HG03432 (cell line): ENCODE measurements around the gene CSN2.
"Not testable (repeated sequence)": the region's sequence is repeated elsewhere in the genome, so short reads cannot be mapped to it uniquely, and the experiment has no call there.

Experiments
- ATAC-seq: cut with Tn5 transposase; IDR thresholded peaks from one replicate; pipeline ENCODE4 v1.9.1; 2021; ENCODE audit warnings: mild to moderate bottlenecking, moderate library complexity; ENCODE audit not compliant: unreplicated experiment

The CSN2 gene, protein sequence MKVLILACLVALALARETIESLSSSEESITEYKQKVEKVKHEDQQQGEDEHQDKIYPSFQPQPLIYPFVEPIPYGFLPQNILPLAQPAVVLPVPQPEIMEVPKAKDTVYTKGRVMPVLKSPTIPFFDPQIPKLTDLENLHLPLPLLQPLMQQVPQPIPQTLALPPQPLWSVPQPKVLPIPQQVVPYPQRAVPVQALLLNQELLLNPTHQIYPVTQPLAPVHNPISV

GRCh38 chr4:69965628-69966027 is at the start of gene CSN2:
TSS of gene CSN2 (minus strand) at chr4:69965728. CDS start at chr4:69960995, 4,733 bp downstream.
- no peak for ATAC-seq

DNA sequence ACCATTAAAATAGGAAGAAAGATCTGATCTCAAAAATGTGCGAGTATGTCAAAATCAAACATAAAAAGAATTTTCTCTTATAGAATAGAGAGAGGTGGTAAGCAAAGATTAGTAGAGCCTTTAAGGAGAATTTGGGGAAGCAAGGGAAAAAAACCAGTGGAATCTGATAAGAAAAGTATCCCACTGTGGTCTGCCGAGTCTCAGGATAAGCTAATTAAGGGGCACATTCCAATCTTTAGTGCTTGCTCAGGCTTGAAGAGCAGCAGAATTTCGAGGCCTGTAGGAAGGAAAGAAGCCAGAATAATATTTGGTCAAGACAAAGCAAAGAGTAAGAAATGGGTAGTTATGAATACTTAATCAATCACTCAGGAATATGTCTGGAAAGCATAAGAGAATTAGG is 43.2 kb upstream of the CSN2 start:
- no peak for ATAC-seq

GRCh38 chr4:70002507-70002906 is 37.0 kb upstream of the CSN2 start:
- ATAC-seq = no peak

GRCh38 chr4:70000711-70001110 is 35.2 kb upstream of the CSN2 start:
- ATAC-seq = no peak

GRCh38 chr4:69999420-69999819 is 33.9 kb upstream of the CSN2 start:
- peak; percentile 56 for ATAC-seq

DNA sequence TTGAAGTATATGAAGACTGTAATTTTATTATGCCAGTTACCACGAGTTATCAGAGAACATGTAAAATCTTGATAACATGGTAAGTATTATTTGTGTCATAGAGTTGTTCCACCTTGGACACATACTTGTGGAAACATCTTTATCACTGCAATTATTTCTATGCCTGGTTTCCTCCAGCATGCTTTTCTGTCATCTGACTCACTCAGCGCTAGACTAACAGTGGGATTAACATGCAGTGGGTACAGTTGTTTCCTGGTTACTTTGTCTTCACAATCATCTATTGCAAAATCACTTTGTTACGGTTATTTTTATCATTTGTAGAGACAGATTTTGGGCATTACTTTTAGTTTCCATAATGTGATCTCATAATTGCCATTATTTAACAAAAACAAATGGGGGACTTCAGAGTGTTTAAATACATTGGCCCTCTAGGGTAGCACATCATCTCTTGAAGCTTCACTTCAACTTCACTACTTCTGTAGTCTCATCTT is 30.0 kb upstream of the CSN2 start, which contains the start of gene STATH:
STATH (plus strand) TSS at position 441 of the 491 bp plus-strand sequence. CDS start 2,472 bp downstream, outside the sequence.
- no peak for ATAC-seq

- ATAC-seq = no peak
Measured at GRCh38 chr4:69994782-69995181, 29.3 kb upstream of the CSN2 start.

GRCh38 chr4:69991016-69991415 is 25.5 kb upstream of the CSN2 start:
- no peak for ATAC-seq

GRCh38 chr4:69986663-69987062 is 21.1 kb upstream of the CSN2 start:
- ATAC-seq = no peak

GRCh38 chr4:69984030-69984443 is 18.5 kb upstream of the CSN2 start:
- ATAC-seq = peak; percentile 73

GRCh38 chr4:69977582-69977981 is 12.1 kb upstream of the CSN2 start:
- peak; percentile 9 for ATAC-seq

GRCh38 chr4:69974631-69975030 is 9.1 kb upstream of the CSN2 start:
- no peak for ATAC-seq

DNA sequence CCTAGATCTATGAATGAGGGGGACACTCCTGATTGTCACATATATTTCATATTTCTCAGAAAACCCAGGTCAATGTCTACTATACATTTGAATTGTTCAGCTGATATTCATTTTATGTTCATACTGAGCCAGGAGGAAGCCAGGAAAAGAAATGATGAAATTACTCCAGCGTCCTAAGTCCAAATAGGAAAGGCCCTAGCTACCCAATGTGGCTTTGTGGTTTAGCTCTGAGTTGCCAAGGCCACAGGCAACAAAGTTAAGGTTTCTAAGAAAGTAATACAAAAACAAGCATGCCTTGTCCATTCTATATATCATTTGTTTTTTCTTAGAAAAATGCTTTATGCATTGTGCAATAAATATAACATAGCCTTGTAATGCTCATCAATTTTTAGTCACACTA is 4.5 kb upstream of the CSN2 start:
- ATAC-seq = no peak

GRCh38 chr4:69957209-69957608 is 8.3 kb downstream of the CSN2 start:
- ATAC-seq = no peak

DNA sequence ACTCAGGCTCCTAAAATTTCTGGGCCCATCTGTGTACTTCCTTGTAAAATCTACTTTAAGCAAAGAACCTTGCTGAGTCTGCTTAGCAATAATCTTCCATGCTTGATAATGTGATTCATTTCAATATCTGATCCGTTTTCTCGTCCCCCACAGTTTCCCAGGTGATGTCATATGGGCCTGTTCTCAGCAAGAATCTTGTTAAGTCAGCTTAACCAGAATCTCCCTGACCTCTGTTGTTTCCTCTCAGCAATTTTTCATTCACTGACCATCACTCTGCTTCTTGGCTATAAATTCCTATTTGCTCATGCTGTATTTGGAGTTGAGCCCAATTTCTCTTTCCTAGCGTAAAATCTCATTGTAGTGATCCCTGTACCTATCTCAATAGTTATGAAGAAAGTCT is 13.9 kb downstream of the CSN2 start:
- no peak for ATAC-seq

DNA sequence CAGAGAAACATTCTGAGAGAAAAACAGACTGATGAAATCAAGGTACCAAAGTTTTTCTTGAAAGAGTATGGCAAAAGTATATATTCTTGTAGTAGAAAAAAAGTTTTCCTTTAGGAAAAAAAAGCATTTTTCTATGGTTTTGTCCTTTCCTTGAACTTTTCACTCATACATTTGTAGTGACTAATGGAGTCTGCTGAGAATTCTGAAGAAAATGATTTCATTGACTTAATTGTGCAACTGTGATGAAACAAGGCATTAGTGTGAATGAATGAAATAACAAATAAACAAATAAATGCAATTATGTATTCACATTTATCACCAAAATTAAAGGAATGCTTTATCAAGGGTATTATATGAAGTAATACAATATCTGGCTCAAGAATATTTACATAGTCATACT is 29.0 kb downstream of the CSN2 start:
- ATAC-seq = no peak

DNA sequence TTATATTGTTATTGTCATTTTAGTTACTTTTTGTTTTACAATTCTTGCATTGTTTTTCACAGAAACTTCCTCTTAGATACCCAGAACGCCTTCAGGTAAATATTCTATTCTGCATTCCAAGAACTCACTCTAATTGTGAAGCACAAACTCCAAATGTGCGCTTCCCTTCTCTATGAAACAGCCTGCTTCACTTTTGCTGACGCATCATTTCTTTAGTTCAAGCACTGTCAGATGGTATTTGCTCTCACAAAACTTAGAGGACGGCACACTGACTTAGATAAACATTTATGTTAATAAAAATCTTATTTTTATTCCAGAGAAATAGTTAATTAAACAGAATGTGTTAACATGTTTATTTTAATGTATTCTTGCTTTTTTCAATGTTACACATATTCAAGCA is 31.4 kb downstream of the CSN2 start:
- no peak for ATAC-seq

DNA sequence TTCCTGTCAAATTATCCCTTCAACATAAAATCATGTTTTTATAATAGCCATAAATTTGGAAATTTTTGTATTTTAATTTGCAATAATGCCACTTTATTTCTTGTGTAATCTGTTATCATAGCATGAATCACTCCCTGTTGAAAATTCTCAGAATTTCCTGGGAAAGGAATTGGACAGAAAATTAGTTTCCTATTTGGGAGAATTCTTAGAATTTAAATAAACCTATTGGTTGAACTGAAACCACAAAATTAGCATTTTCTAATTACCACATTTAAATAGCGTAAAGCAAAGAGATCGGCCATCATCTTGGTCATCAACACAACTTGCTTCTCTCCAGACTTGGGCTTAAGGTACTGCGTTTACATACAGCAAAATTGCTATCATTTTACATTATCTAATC is 34.8 kb downstream of the CSN2 start, which contains the start of gene CSN1S1:
CSN1S1 (plus strand) TSS at position 301 of the 400 bp plus-strand sequence. CDS start 1,488 bp downstream, outside the sequence.
- ATAC-seq = no peak

DNA sequence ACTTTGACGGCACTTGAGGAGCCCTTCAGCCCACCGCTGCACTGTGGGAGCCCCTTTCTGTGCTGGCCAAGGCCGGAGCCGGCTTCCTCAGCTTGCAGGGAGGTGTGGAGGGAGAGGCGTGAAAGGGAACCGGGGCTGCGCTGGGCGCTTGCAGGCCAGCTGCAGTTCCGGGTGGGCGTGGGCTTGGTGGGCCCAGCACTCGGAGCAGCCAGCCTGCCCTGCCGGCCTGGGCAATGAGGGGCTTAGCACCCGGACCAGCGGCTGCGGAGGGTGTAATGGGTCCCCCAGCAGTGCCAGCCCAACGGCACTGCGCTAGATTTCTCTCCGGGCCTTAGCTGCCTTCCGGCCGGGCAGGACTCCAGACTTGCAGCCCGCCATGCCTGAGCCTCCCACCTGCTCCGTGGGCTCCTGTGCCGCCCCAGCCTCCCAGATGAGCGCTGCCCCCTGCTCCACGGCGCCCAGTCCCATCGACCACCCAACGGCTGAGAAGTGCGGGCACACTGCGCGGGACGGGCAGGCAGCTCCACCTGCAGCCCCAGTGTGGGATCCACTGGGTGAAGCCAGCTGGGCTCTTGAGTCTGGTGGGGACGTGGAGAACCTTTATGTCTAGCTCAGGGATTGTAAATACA is 41.6 kb downstream of the CSN2 start:
- ATAC-seq = not testable (repeated sequence)

- ATAC-seq = no peak
Measured at GRCh38 chr4:69920874-69921273, 44.7 kb downstream of the CSN2 start.

DNA sequence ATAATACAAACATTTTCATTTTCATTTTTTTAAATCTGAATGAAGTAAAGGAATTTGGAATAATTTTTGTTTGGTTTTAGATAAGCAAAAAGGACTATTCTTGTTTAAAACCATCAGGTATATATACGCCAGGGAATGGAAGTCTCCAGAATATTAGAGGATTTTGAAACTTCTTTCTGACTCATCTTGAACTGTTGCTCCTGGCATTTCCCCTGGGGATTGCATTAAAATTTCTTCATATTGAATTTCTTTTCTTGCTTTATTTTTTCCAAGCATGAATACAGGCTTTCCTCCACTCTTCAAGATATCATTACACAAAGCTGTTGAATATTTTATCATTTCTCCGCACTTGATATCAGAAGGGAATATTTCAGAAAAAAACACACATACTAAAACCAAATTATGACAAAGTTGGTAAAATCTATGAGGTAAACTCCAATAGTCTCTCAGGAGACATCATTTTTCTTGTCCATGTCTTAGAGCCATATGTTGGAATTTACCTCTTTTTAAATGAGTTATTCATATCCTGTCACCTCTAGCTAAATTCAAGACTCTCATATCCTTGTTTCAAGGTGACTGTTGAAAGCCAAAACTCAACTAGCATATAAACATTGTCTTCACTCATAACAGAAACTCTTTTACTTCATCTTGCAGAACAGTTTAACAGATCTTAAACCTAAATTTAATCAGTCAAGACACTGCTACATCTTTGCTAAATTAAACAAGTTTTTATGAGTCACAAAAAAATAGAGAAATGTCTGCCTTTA is 55.3 kb downstream of the CSN2 start:
- ATAC-seq = peak; percentile 86

GRCh38 chr4:69909195-69909594 is 56.3 kb downstream of the CSN2 start:
- ATAC-seq = no peak
